Measurements from ENCODE around the gene KRTAP5-5. TPM values are rescaled to one million over a fixed set of nuclear protein-coding genes. Genes with fewer than 3 reads are reported as not detected.

The KRTAP5-5 gene
- total and polyA plus RNA-seq, 2 of the 8 experiments (the other 6 are each of a cell fraction or from before 2014, with no cell fraction given): 0.09 TPM; not detected in 1

GRCh38 chr11:1636291-1636950 is 6.8 kb downstream of the KRTAP5-5 start (continued):
- TF ChIP-seq CHD7 (IDR thresholded peaks at IDR 0.05; ENCODE audit: insufficient replicate concordance, low read length): no peak
- no peak for TF ChIP-seq POLR2A (IDR thresholded peaks at IDR 0.05; ENCODE audit: control extremely low read depth in 1 of 2, low read depth in 2 of 2, low read length in 2 of 2)
- TF ChIP-seq TAF7 (optimal IDR thresholded peaks at IDR 0.05; ENCODE audit: borderline replicate concordance, low read depth, low read length): no peak
- TF ChIP-seq GTF2F1 (IDR thresholded peaks at IDR 0.05; ENCODE audit: borderline replicate concordance, low read depth, low read length): no peak
- no peak for TF ChIP-seq CBX8 (IDR thresholded peaks at IDR 0.05; ENCODE audit: borderline replicate concordance, low read depth, low read length)
- TF ChIP-seq YY1 (IDR thresholded peaks at IDR 0.05; ENCODE audit: low read depth, low read length): no peak
- no peak for TF ChIP-seq CEBPB (IDR thresholded peaks at IDR 0.05; ENCODE audit: low read depth, low read length)
- TF ChIP-seq SIN3A (conservative IDR thresholded peaks at IDR 0.05 in 1 of 2, IDR thresholded peaks at IDR 0.05 in 1 of 2; ENCODE audit: low read depth in 1 of 2, low read length in 2 of 2): no peak
- no peak for TF ChIP-seq TBP (IDR thresholded peaks at IDR 0.05; ENCODE audit: low read depth, low read length)
